K562 (cell line): ENCODE data around the gene FILIP1L.

Experiments used
- ATF7 ChIP-seq: fragments of 450-650 bp; IDR thresholded peaks from 2 replicates; pipeline ENCODE4 v1.7.1; 2014; ENCODE audit warnings: mild to moderate bottlenecking, moderate library complexity
- CBX5 ChIP-seq: IDR thresholded peaks from 2 replicates; pipeline ENCODE4 v1.6.1; 2014; ENCODE audit warnings: low read depth, borderline replicate concordance
- CHD2 ChIP-seq: IDR thresholded peaks from 2 replicates; pipeline ENCODE4 v1.6.1; 2011; ENCODE audit warnings: low read depth, low read length
- CTCF ChIP-seq, 3 experiments: IDR thresholded peaks in 2 of 3; conservative IDR thresholded peaks in 1 of 3; 2 replicates each; pipeline ENCODE4 v1.5.1; 2011 to 2012; ENCODE audit warnings: low read length in 3 of 3, mild to moderate bottlenecking in 3 of 3, control low read depth in 2 of 3, improper control_type of control experiment in 1 of 3, inconsistent platforms in 1 of 3, low read depth in 1 of 3, mixed read lengths in 1 of 3, moderate library complexity in 1 of 3; ENCODE audit not compliant: insufficient read depth in 2 of 3
- EP300 ChIP-seq: IDR thresholded peaks from 2 replicates; pipeline ENCODE4 v1.6.1; 2012; ENCODE audit warnings: low read length, improper control_type of control experiment
- EZH2 ChIP-seq: IDR thresholded peaks from 2 replicates; pipeline ENCODE4 v1.6.1; 2012; ENCODE audit warnings: low read depth, mild to moderate bottlenecking, inconsistent platforms, low read length, borderline replicate concordance
- HDAC6 ChIP-seq: IDR thresholded peaks from 2 replicates; pipeline ENCODE4 v1.6.1; 2012; ENCODE audit warnings: low read depth, mild to moderate bottlenecking, control low read depth, inconsistent platforms, low read length, moderate library complexity
- RAD21 ChIP-seq, 2 experiments: fragments of 250-450 bp in 1 of 2; fragments of 450-650 bp in 1 of 2; sonication (Bioruptor Pico) in 1 of 2; formaldehyde crosslinking in 1 of 2; IDR thresholded peaks in 1 of 2; conservative IDR thresholded peaks in 1 of 2; 2 replicates each; pipeline versions ENCODE4 v1.4.0 to v1.8.0; 2020 to 2022; ENCODE audit warnings: mild to moderate bottlenecking in 2 of 2, moderate library complexity in 1 of 2
- SP1 ChIP-seq: sonication (generic); formaldehyde crosslinking; IDR thresholded peaks from 2 replicates; pipeline ENCODE4 v1.8.1; 2022; ENCODE audit warnings: mild to moderate bottlenecking, missing genetic modification reagents
- TCF7 ChIP-seq: sonication (generic); IDR thresholded peaks from 2 replicates; pipeline ENCODE4 v1.6.1; 2016; ENCODE audit warnings: antibody characterized with exemption, borderline replicate concordance
- ZNF12 ChIP-seq: sonication (generic); formaldehyde crosslinking; IDR thresholded peaks from 2 replicates; pipeline ENCODE4 v1.4.0; 2020; ENCODE audit warnings: mild to moderate bottlenecking, missing genetic modification reagents
- ZNF354B ChIP-seq: fragments of 250-450 bp; sonication (Bioruptor Pico); IDR thresholded peaks from 2 replicates; pipeline ENCODE4 v1.4.0; 2020
- ZNF696 ChIP-seq: fragments of 250-450 bp; sonication (Bioruptor Pico); conservative IDR thresholded peaks from 2 replicates; pipeline ENCODE4 v1.4.0; 2020; ENCODE audit warnings: mild to moderate bottlenecking, moderate library complexity

GRCh38 chr3:99982650-99983049 lies 131.7 kb downstream of the FILIP1L start:
- TF ChIP-seq ZNF12 (CRISPR knock-in tag) (no peak), SP1 (CRISPR knock-in tag) (no peak), TCF7 (no peak), ZNF696 (CRISPR knock-in tag) (no peak), CHD2 (no peak), RAD21 (CRISPR knock-in tag; conservative IDR thresholded peaks at IDR 0.05 in 1 of 2, IDR thresholded peaks at IDR 0.05 in 1 of 2) (no peak), CBX5 (no peak), ATF7 (no peak), CTCF (IDR thresholded peaks at IDR 0.05 in 2 of 3, conservative IDR thresholded peaks at IDR 0.05 in 1 of 3; ENCODE audit: insufficient read depth in 2 of 3, low read depth in 1 of 3, low read length in 3 of 3) (no peak), EP300 (no peak), ZNF354B (CRISPR knock-in tag) (no peak), HDAC6 (no peak), EZH2 (no peak)
